H9 (cell line): ENCODE data around the gene ISYNA1. TPM values are rescaled to one million over a fixed set of nuclear protein-coding genes. Genes with fewer than 3 reads are reported as not detected.

Experiments used
- DNase-seq: peaks from one replicate; pipeline ENCODE4 v3.0.0-alpha.2; 2017
- H2AFZ ChIP-seq: one replicate; pipeline ENCODE4 v1.6.1; 2013; ENCODE audit warnings: mild to moderate bottlenecking, low read length, control low read depth, moderate library complexity
- H2AK5ac ChIP-seq: 2 replicates; pipeline ENCODE4 v1.6.1; 2013; ENCODE audit warnings: low read length, control low read depth, mixed read lengths; ENCODE audit not compliant: insufficient read length
- H2BK120ac ChIP-seq: one replicate; pipeline ENCODE4 v1.6.1; 2013; ENCODE audit warnings: low read depth, mild to moderate bottlenecking, low read length, control low read depth, inconsistent platforms; ENCODE audit not compliant: poor library complexity, severe bottlenecking
- H2BK12ac ChIP-seq: 2 replicates; pipeline ENCODE4 v1.6.1; 2013; ENCODE audit warnings: low read length, control low read depth, mixed read lengths, low read depth; ENCODE audit not compliant: insufficient read length
- H2BK15ac ChIP-seq: 2 replicates; pipeline ENCODE4 v1.6.1; 2013; ENCODE audit warnings: low read depth, low read length, control low read depth
- H2BK20ac ChIP-seq: one replicate; pipeline ENCODE4 v1.6.1; 2013; ENCODE audit warnings: low read depth, mild to moderate bottlenecking, low read length, control low read depth, inconsistent platforms; ENCODE audit not compliant: poor library complexity, severe bottlenecking
- H2BK5ac ChIP-seq: 2 replicates; pipeline ENCODE4 v1.6.1; 2013; ENCODE audit warnings: low read length, control low read depth, mixed read lengths; ENCODE audit not compliant: insufficient read length
- H3K14ac ChIP-seq: 2 replicates; pipeline ENCODE4 v1.6.1; 2013; ENCODE audit warnings: low read length, control low read depth; ENCODE audit not compliant: insufficient read depth
- H3K18ac ChIP-seq: 2 replicates; pipeline ENCODE4 v1.6.1; 2013; ENCODE audit warnings: low read depth, mild to moderate bottlenecking, mixed read lengths, low read length, control low read depth; ENCODE audit not compliant: insufficient read length
- H3K23ac ChIP-seq: 2 replicates; pipeline ENCODE4 v1.6.1; 2013; ENCODE audit warnings: low read length, control low read depth, mixed read lengths, low read depth; ENCODE audit not compliant: insufficient read length
- H3K23me2 ChIP-seq: 2 replicates; pipeline ENCODE4 v1.6.1; 2013; ENCODE audit warnings: low read depth, mild to moderate bottlenecking, mixed read lengths, low read length, control low read depth; ENCODE audit not compliant: insufficient read length, poor library complexity, severe bottlenecking
- H3K27ac ChIP-seq: 2 replicates; pipeline ENCODE4 v1.5.1; 2013; ENCODE audit warnings: low read length, control low read depth, mixed read lengths, low read depth; ENCODE audit not compliant: insufficient read length
- H3K27me3 ChIP-seq: 2 replicates; pipeline ENCODE4 v1.6.1; 2013; ENCODE audit warnings: low read length, control low read depth, inconsistent platforms; ENCODE audit not compliant: insufficient read depth
- H3K4ac ChIP-seq: 2 replicates; pipeline ENCODE4 v1.6.1; 2013; ENCODE audit warnings: low read depth, mild to moderate bottlenecking, control low read depth, inconsistent platforms, low read length, moderate library complexity
- H3K4me1 ChIP-seq: 2 replicates; pipeline ENCODE4 v1.6.1; 2013; ENCODE audit warnings: low read length, control low read depth, inconsistent platforms; ENCODE audit not compliant: insufficient read depth
- H3K4me2 ChIP-seq: 2 replicates; pipeline ENCODE4 v1.6.1; 2013; ENCODE audit warnings: low read length, control low read depth, mixed read lengths; ENCODE audit not compliant: insufficient read length, insufficient read depth
- H3K56ac ChIP-seq: 2 replicates; pipeline ENCODE4 v1.6.1; 2013; ENCODE audit warnings: low read depth, mild to moderate bottlenecking, mixed read lengths, low read length, control low read depth; ENCODE audit not compliant: insufficient read length
- H3K79me1 ChIP-seq: 2 replicates; pipeline ENCODE4 v1.6.1; 2013; ENCODE audit warnings: low read depth, mild to moderate bottlenecking, moderate library complexity, low read length, control low read depth, inconsistent platforms; ENCODE audit not compliant: insufficient read depth, poor library complexity, severe bottlenecking
- H3K79me2 ChIP-seq: 2 replicates; pipeline ENCODE4 v1.6.1; 2013; ENCODE audit warnings: low read length, control low read depth, inconsistent platforms; ENCODE audit not compliant: insufficient read depth
- H3K9ac ChIP-seq: 2 replicates; pipeline ENCODE4 v1.6.1; 2013; ENCODE audit warnings: low read length, control low read depth, mixed read lengths; ENCODE audit not compliant: insufficient read length; ENCODE audit errors: extremely low read depth
- H3K9me3 ChIP-seq: one replicate; pipeline ENCODE4 v1.6.1; 2013; ENCODE audit warnings: low read depth, low read length, inconsistent platforms; ENCODE audit not compliant: control insufficient read depth
- H3T11ph ChIP-seq: one replicate; pipeline ENCODE4 v1.6.1; 2013; ENCODE audit warnings: mild to moderate bottlenecking, low read length, control low read depth, inconsistent platforms
- H4K20me1 ChIP-seq: one replicate; pipeline ENCODE4 v1.6.1; 2013; ENCODE audit not compliant: control insufficient read depth, insufficient read length, insufficient read depth
- H4K5ac ChIP-seq: 2 replicates; pipeline ENCODE4 v1.6.1; 2013; ENCODE audit warnings: low read depth, mild to moderate bottlenecking, mixed read lengths, low read length, control low read depth; ENCODE audit not compliant: insufficient read length
- H4K8ac ChIP-seq: replicated peaks from 2 replicates; pipeline ENCODE4 v1.6.1; 2013; ENCODE audit warnings: low read length, control low read depth, mixed read lengths, low read depth; ENCODE audit not compliant: insufficient read length
- H4K91ac ChIP-seq: 2 replicates; pipeline ENCODE4 v1.6.1; 2013; ENCODE audit warnings: low read depth, mild to moderate bottlenecking, moderate library complexity, mixed read lengths, low read length, control low read depth; ENCODE audit not compliant: insufficient read length
- H3K27ac Mint-ChIP-seq, 3 experiments: 2 replicates in 2 of 3; 3 replicates in 1 of 3; pipeline ENCODE4 v1.8.0; 2020 to 2021; ENCODE audit warnings: mixed read lengths in 3 of 3, mild to moderate bottlenecking in 1 of 3, moderate library complexity in 1 of 3
- H3K27me3 Mint-ChIP-seq: 2 replicates; pipeline ENCODE4 v1.8.0; 2021; ENCODE audit warnings: low read depth, mild to moderate bottlenecking, moderate library complexity, mixed read lengths
- H3K36me3 Mint-ChIP-seq, 3 experiments: 2 replicates in 2 of 3; 3 replicates in 1 of 3; pipeline ENCODE4 v1.8.0; 2020 to 2021; ENCODE audit warnings: low read depth in 3 of 3, mixed read lengths in 3 of 3; ENCODE audit not compliant: insufficient read depth in 1 of 3
- H3K4me1 Mint-ChIP-seq, 2 experiments: 2 replicates each; pipeline ENCODE4 v1.8.0; 2020; ENCODE audit warnings: mixed read lengths in 2 of 2
- H3K4me3 Mint-ChIP-seq, 2 experiments: 2 replicates in 1 of 2; 3 replicates in 1 of 2; pipeline ENCODE4 v1.8.0; 2020 to 2021; ENCODE audit warnings: mild to moderate bottlenecking in 2 of 2, mixed read lengths in 2 of 2, moderate library complexity in 1 of 2
- H3K9me3 Mint-ChIP-seq, 2 experiments: 2 replicates in 1 of 2; 3 replicates in 1 of 2; pipeline ENCODE4 v1.8.0; 2020; ENCODE audit warnings: mild to moderate bottlenecking in 2 of 2, mixed read lengths in 2 of 2, moderate library complexity in 1 of 2
- WGBS: extraction: QIAGEN DNeasy Blood & Tissue Kit; methylation state at CpG from one replicate; pipeline ENCODE4 v1.1.7; 2013; ENCODE audit warnings: missing lambda C conversion rate, low lambda C conversion rate, mixed read lengths; ENCODE audit not compliant: insufficient read length; ENCODE audit errors: extremely low coverage; 5-methylcytosine and 5-hydroxymethylcytosine counted together
- total RNA-seq: library from RNA; stranded (reverse); gene quantifications from 2 replicates; pipeline ENCODE4 v1.2.1, GENCODE V29; 2021
- TF ChIP-seq, protein P1 (sequence below): fragments of 200-600 bp; sonication (generic); conservative IDR thresholded peaks from 3 replicates; pipeline ENCODE4 v1.8.0; 2021; ENCODE audit warnings: antibody characterized with exemption, mild to moderate bottlenecking

ISYNA1 gene
- total RNA-seq, 1 experiment from 2014 or later = 241 TPM

- Histone ChIP-seq H3K4ac (no peak overlapping the region), H3K79me1 (no peaks in the 10 kb centered on the region), H3K4me1 (peaks cover 7% of the 10 kb centered on the region; the same call in 1 of the 2 replicates), H2BK5ac (no peak overlapping the region), H3K4me2 (no peak overlapping the region), H3K56ac (no peak overlapping the region), H3K23me2 (peaks cover 16% of the 10 kb centered on the region), H3K23ac (no peak overlapping the region), H2BK12ac (no peak overlapping the region), H2BK15ac (no peak overlapping the region), H4K5ac (no peak overlapping the region), H3T11ph (no peak overlapping the region), H2AK5ac (no peak overlapping the region), H2BK120ac (no peak overlapping the region), H3K18ac (no peak overlapping the region), H3K9me3 (no peaks in the 10 kb centered on the region), H3K27ac (no peak overlapping the region), H3K9ac (no peak overlapping the region), H2BK20ac (no peak overlapping the region), H2AFZ (no peak overlapping the region), H4K91ac (no peak overlapping the region), H4K20me1 (peaks cover 3% of the 10 kb centered on the region), H3K14ac (no peak overlapping the region), H3K79me2 (no peaks in the 10 kb centered on the region), H4K8ac (no peak overlapping the region), H3K27me3 (no peaks in the 10 kb centered on the region)
- peaks cover 2% of the 10 kb centered on the region for H3K27me3 Mint-ChIP-seq
- WGBS = no CpG with 5 or more reads among the region's 49 CpGs
- TF ChIP-seq, protein P1, sequence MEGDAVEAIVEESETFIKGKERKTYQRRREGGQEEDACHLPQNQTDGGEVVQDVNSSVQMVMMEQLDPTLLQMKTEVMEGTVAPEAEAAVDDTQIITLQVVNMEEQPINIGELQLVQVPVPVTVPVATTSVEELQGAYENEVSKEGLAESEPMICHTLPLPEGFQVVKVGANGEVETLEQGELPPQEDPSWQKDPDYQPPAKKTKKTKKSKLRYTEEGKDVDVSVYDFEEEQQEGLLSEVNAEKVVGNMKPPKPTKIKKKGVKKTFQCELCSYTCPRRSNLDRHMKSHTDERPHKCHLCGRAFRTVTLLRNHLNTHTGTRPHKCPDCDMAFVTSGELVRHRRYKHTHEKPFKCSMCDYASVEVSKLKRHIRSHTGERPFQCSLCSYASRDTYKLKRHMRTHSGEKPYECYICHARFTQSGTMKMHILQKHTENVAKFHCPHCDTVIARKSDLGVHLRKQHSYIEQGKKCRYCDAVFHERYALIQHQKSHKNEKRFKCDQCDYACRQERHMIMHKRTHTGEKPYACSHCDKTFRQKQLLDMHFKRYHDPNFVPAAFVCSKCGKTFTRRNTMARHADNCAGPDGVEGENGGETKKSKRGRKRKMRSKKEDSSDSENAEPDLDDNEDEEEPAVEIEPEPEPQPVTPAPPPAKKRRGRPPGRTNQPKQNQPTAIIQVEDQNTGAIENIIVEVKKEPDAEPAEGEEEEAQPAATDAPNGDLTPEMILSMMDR = no peak
- H3K36me3 Mint-ChIP-seq = peaks cover 2 to 21% (median 19%) of the 10 kb centered on the region in 3 experiments; a peak in 6 of 7 replicates
- H3K9me3 Mint-ChIP-seq = no peaks in the 10 kb centered on the region; a peak in 1 of 5 replicates
- no peak for DNase-seq
- peak overlapping the region; percentile 14 to 23; a peak in 2 of 5 replicates for H3K4me3 Mint-ChIP-seq
- no peak overlapping the region for H3K27ac Mint-ChIP-seq
- H3K4me1 Mint-ChIP-seq = peaks cover 32 to 40% of the 10 kb centered on the region in 2 experiments
These were observed 2.6 kb downstream of the ISYNA1 start for GRCh38 chr19:18435178-18435841.
